Effector memory CD4-positive, alpha-beta T cell (primary cell): ENCODE results near the gene URB1.

Experiments used
- DNase-seq, 3 donors: peaks; one replicate each; pipeline ENCODE4 v3.0.0-alpha.2; 2020
- H3K27ac ChIP-seq: 2 replicates; pipeline ENCODE4 v1.7.0; 2013; ENCODE audit warnings: mild to moderate bottlenecking, low read length, moderate library complexity; ENCODE audit not compliant: insufficient read depth, poor library complexity, severe bottlenecking
- H3K27me3 ChIP-seq: replicated peaks from 2 replicates; pipeline ENCODE4 v1.7.0; 2013; ENCODE audit warnings: mild to moderate bottlenecking, low read length; ENCODE audit not compliant: insufficient read depth, control insufficient read depth, poor library complexity, severe bottlenecking
- H3K36me3 ChIP-seq: 2 replicates; pipeline ENCODE4 v1.7.0; 2013; ENCODE audit warnings: mild to moderate bottlenecking, low read length, moderate library complexity; ENCODE audit not compliant: control insufficient read depth, insufficient read depth
- H3K4me1 ChIP-seq: 2 replicates; pipeline ENCODE4 v1.7.0; 2013; ENCODE audit warnings: low read length, mild to moderate bottlenecking; ENCODE audit not compliant: control insufficient read depth, insufficient read depth, poor library complexity, severe bottlenecking
- H3K4me3 ChIP-seq: 2 replicates; pipeline ENCODE4 v1.7.0; 2013; ENCODE audit warnings: low read length, low read depth, mild to moderate bottlenecking; ENCODE audit not compliant: insufficient read depth, poor library complexity, severe bottlenecking
- H3K9me3 ChIP-seq: 2 replicates; pipeline ENCODE4 v1.7.0; 2013; ENCODE audit warnings: mild to moderate bottlenecking, low read length, moderate library complexity; ENCODE audit not compliant: control insufficient read depth

Gene URB1

GRCh38 chr21:32349333-32349944, 43.4 kb downstream of the URB1 start:
- Histone ChIP-seq H3K36me3 (peaks cover 98% of the 10 kb centered on the region), H3K4me1 (no peaks in the 10 kb centered on the region), H3K27me3 (no peaks in the 10 kb centered on the region), H3K27ac (no peak overlapping the region), H3K4me3 (no peak overlapping the region), H3K9me3 (peaks cover 2% of the 10 kb centered on the region)
- DNase-seq = no peak

GRCh38 chr21:32348604-32349332, 44.0 kb downstream of the URB1 start:
- H3K36me3 ChIP-seq = peaks cover 98% of the 10 kb centered on the region
- H3K4me1 ChIP-seq = no peaks in the 10 kb centered on the region
- H3K4me3 ChIP-seq = no peak overlapping the region
- peaks cover 7% of the 10 kb centered on the region for H3K9me3 ChIP-seq
- no peaks in the 10 kb centered on the region for H3K27me3 ChIP-seq
- no peak overlapping the region for H3K27ac ChIP-seq
- DNase-seq = no peak

GRCh38 chr21:32347977-32348376, 44.8 kb downstream of the URB1 start:
- DNase-seq = no peak
- peaks cover 7% of the 10 kb centered on the region for H3K9me3 ChIP-seq
- no peak overlapping the region for H3K27ac ChIP-seq
- no peaks in the 10 kb centered on the region for H3K27me3 ChIP-seq
- no peaks in the 10 kb centered on the region for H3K4me1 ChIP-seq
- peaks cover 98% of the 10 kb centered on the region for H3K36me3 ChIP-seq
- no peak overlapping the region for H3K4me3 ChIP-seq

GRCh38 chr21:32347351-32347750, 45.5 kb downstream of the URB1 start:
- H3K4me3 ChIP-seq = no peak overlapping the region
- no peaks in the 10 kb centered on the region for H3K4me1 ChIP-seq
- H3K9me3 ChIP-seq = peaks cover 7% of the 10 kb centered on the region
- H3K27ac ChIP-seq = no peak overlapping the region
- peaks cover 96% of the 10 kb centered on the region for H3K36me3 ChIP-seq
- H3K27me3 ChIP-seq = no peaks in the 10 kb centered on the region
- no peak for DNase-seq

GRCh38 chr21:32346951-32347350, 45.9 kb downstream of the URB1 start:
- Histone ChIP-seq H3K27ac (no peak overlapping the region), H3K9me3 (peaks cover 7% of the 10 kb centered on the region), H3K27me3 (no peaks in the 10 kb centered on the region), H3K4me1 (no peaks in the 10 kb centered on the region), H3K4me3 (no peak overlapping the region), H3K36me3 (peaks cover 96% of the 10 kb centered on the region)
- no peak for DNase-seq

GRCh38 chr21:32340863-32341848, 51.7 kb downstream of the URB1 start:
- Histone ChIP-seq H3K36me3 (peaks cover 84% of the 10 kb centered on the region), H3K9me3 (peaks cover 7% of the 10 kb centered on the region), H3K4me1 (no peaks in the 10 kb centered on the region), H3K27ac (no peak overlapping the region), H3K27me3 (no peaks in the 10 kb centered on the region), H3K4me3 (no peak overlapping the region)
- DNase-seq = no peak

GRCh38 chr21:32338209-32338921, 54.4 kb downstream of the URB1 start:
- H3K36me3 ChIP-seq = peaks cover 77% of the 10 kb centered on the region
- H3K4me1 ChIP-seq = no peaks in the 10 kb centered on the region
- DNase-seq = no peak
- H3K9me3 ChIP-seq = no peaks in the 10 kb centered on the region
- H3K27me3 ChIP-seq = no peaks in the 10 kb centered on the region
- H3K27ac ChIP-seq = no peak overlapping the region
- no peak overlapping the region for H3K4me3 ChIP-seq

- no peaks in the 10 kb centered on the region for H3K27me3 ChIP-seq
- DNase-seq = no peak
- peaks cover 76% of the 10 kb centered on the region for H3K36me3 ChIP-seq
- no peaks in the 10 kb centered on the region for H3K9me3 ChIP-seq
- no peak overlapping the region for H3K27ac ChIP-seq
- H3K4me1 ChIP-seq = no peaks in the 10 kb centered on the region
- H3K4me3 ChIP-seq = no peak overlapping the region
These were observed 55.6 kb downstream of the URB1 start for GRCh38 chr21:32337206-32337605.

- no peak for DNase-seq
- H3K9me3 ChIP-seq = no peaks in the 10 kb centered on the region
- H3K4me1 ChIP-seq = no peaks in the 10 kb centered on the region
- no peak overlapping the region for H3K4me3 ChIP-seq
- H3K27ac ChIP-seq = no peak overlapping the region
- H3K27me3 ChIP-seq = no peaks in the 10 kb centered on the region
- H3K36me3 ChIP-seq = peaks cover 74% of the 10 kb centered on the region
These were observed 56.1 kb downstream of the URB1 start for GRCh38 chr21:32336711-32337110.
